Natural killer cell (primary cell): ENCODE measurements around the gene ELAVL2. TPM values are rescaled to one million over a fixed set of nuclear protein-coding genes. Genes with fewer than 3 reads are reported as not detected.

Experiments
- ATAC-seq, 3 donors: fragments of 150-1000 bp in 2 of 3; fragments of 200-7000 bp in 1 of 3; cut with Tn5 transposase; 1 replicate in 1 of 3; 2 replicates in 2 of 3; pipeline ENCODE4 v1.10.0; 2021; ENCODE audit warnings: mild to moderate bottlenecking in 2 of 3, moderate library complexity in 2 of 3
- DNase-seq, 2 donors: peaks; one replicate each; pipeline versions ENCODE4 v3.0.0 to v3.0.0-alpha.2; 2013 to 2021; ENCODE audit warnings: mixed read lengths in 1 of 2
- H3K27ac ChIP-seq: one replicate; pipeline ENCODE4 v1.5.1; 2013; ENCODE audit warnings: mild to moderate bottlenecking, low read length
- H3K27me3 ChIP-seq: one replicate; pipeline ENCODE4 v1.6.1; 2013; ENCODE audit warnings: low read length; ENCODE audit not compliant: control insufficient read depth, insufficient read depth
- H3K36me3 ChIP-seq: one replicate; pipeline ENCODE4 v1.6.1; 2013; ENCODE audit warnings: low read length; ENCODE audit not compliant: control insufficient read depth, insufficient read depth
- H3K4me1 ChIP-seq: one replicate; pipeline ENCODE4 v1.6.1; 2013; ENCODE audit warnings: low read length; ENCODE audit not compliant: control insufficient read depth, insufficient read depth
- H3K4me3 ChIP-seq: one replicate; pipeline ENCODE4 v1.5.1; 2013; ENCODE audit warnings: low read length
- H3K9me3 ChIP-seq: one replicate; pipeline ENCODE4 v1.6.1; 2013; ENCODE audit warnings: low read length; ENCODE audit not compliant: control insufficient read depth, insufficient read depth
- H3K27ac Mint-ChIP-seq, 2 donors: one replicate each; pipeline ENCODE4 v1.8.0; 2022; ENCODE audit warnings: mild to moderate bottlenecking in 2 of 2, mixed read lengths in 2 of 2, moderate library complexity in 1 of 2
- H3K27me3 Mint-ChIP-seq, 2 donors: one replicate each; pipeline ENCODE4 v1.8.0; 2022; ENCODE audit warnings: low read depth in 2 of 2, mixed read lengths in 2 of 2
- H3K36me3 Mint-ChIP-seq: one replicate; pipeline ENCODE4 v1.8.0; 2022; ENCODE audit warnings: mixed read lengths
- H3K4me1 Mint-ChIP-seq, 2 donors: one replicate each; pipeline ENCODE4 v1.8.0; 2022; ENCODE audit warnings: mixed read lengths in 2 of 2
- H3K4me3 Mint-ChIP-seq: one replicate; pipeline ENCODE4 v1.8.0; 2022; ENCODE audit warnings: mild to moderate bottlenecking, moderate library complexity, mixed read lengths
- H3K9me3 Mint-ChIP-seq, 2 donors: one replicate each; pipeline ENCODE4 v1.8.0; 2022; ENCODE audit warnings: mixed read lengths in 2 of 2
- CTCF ChIP-seq: fragments of 200-600 bp; IDR thresholded peaks from one replicate; pipeline ENCODE4 v1.8.0; 2022; ENCODE audit warnings: antibody characterized with exemption
- WGBS: methylation state at CpG from one replicate; pipeline ENCODE4 v1.1.7; 2013; ENCODE audit warnings: missing lambda C conversion rate; ENCODE audit not compliant: insufficient coverage; 5-methylcytosine and 5-hydroxymethylcytosine counted together
- intact Hi-C: fragments of 100-400 bp; cut with micrococcal nuclease; formaldehyde crosslinking; loops from one replicate; pipeline ENCODE4 v1.14.2; 2022
- total RNA-seq, 4 donors: library from RNA; stranded (reverse); fragments of 120-200 nt in 1 of 4; gene quantifications; one replicate each; pipeline versions ENCODE4 v1.2.3 to v1.2.4, GENCODE V29; 2013 to 2022

ELAVL2 gene
- total RNA-seq, 3 donors from 2014 or later (not counting 1 experiment from before 2014, with no cell fraction given) = not detected

- H3K27ac ChIP-seq = no peak overlapping the region
- no peak overlapping the region for H3K4me3 Mint-ChIP-seq
- no peaks in the 10 kb centered on the region for H3K4me1 Mint-ChIP-seq
- H3K4me1 ChIP-seq = no peaks in the 10 kb centered on the region
- H3K36me3 Mint-ChIP-seq = no peaks in the 10 kb centered on the region
- H3K9me3 Mint-ChIP-seq = peaks cover 12 to 15% of the 10 kb centered on the region in 2 donors
- 81% methylated on average over 6 of the region's 6 CpGs for WGBS
- no peaks in the 10 kb centered on the region for H3K27me3 Mint-ChIP-seq
- intact Hi-C loops = no loop called here
- H3K9me3 ChIP-seq = no peaks in the 10 kb centered on the region
- no peak for TF ChIP-seq CTCF
- DNase-seq = no peak
- no peaks in the 10 kb centered on the region for H3K27me3 ChIP-seq
- no peak overlapping the region for H3K27ac Mint-ChIP-seq
- H3K4me3 ChIP-seq = no peak overlapping the region
- no peaks in the 10 kb centered on the region for H3K36me3 ChIP-seq
- ATAC-seq = no peak
Observed at GRCh38 chr9:23659346-23660006, 166.6 kb downstream of the ELAVL2 start.

- no peaks in the 10 kb centered on the region for H3K4me1 Mint-ChIP-seq
- Histone ChIP-seq H3K36me3 (no peaks in the 10 kb centered on the region), H3K4me1 (no peaks in the 10 kb centered on the region), H3K9me3 (no peaks in the 10 kb centered on the region), H3K27ac (no peak overlapping the region), H3K4me3 (no peak overlapping the region), H3K27me3 (no peaks in the 10 kb centered on the region)
- intact Hi-C loops = no loop called here
- no peaks in the 10 kb centered on the region for H3K36me3 Mint-ChIP-seq
- H3K27me3 Mint-ChIP-seq = no peaks in the 10 kb centered on the region
- 95% methylated on average over 9 of the region's 10 CpGs for WGBS
- no peak for TF ChIP-seq CTCF
- ATAC-seq = no peak
- H3K9me3 Mint-ChIP-seq = peaks cover 15 to 18% of the 10 kb centered on the region in 2 donors
- H3K27ac Mint-ChIP-seq = no peak overlapping the region
- DNase-seq = no peak
- H3K4me3 Mint-ChIP-seq = no peak overlapping the region
Observed at GRCh38 chr9:23658376-23659258, 167.4 kb downstream of the ELAVL2 start.

- DNase-seq (no peak), ATAC-seq (no peak)
- Mint-ChIP-seq H3K36me3 (no peaks in the 10 kb centered on the region), H3K27me3 (no peaks in the 10 kb centered on the region), H3K4me3 (no peak overlapping the region), H3K4me1 (no peaks in the 10 kb centered on the region), H3K9me3 (peaks cover 3 to 19% of the 10 kb centered on the region in 2 donors), H3K27ac (no peak overlapping the region)
- WGBS = 82% methylated on average over 5 of the region's 5 CpGs
- Histone ChIP-seq H3K4me3 (no peak overlapping the region), H3K36me3 (no peaks in the 10 kb centered on the region), H3K4me1 (no peaks in the 10 kb centered on the region), H3K27ac (no peak overlapping the region), H3K9me3 (no peaks in the 10 kb centered on the region), H3K27me3 (no peaks in the 10 kb centered on the region)
- intact Hi-C loops = no loop called here
- no peak for TF ChIP-seq CTCF
Observed at GRCh38 chr9:23651051-23651450, 175.0 kb downstream of the ELAVL2 start.
